CD4-positive, alpha-beta T cell (primary cell): ENCODE results near the gene SYT9. TPM values are rescaled to one million over a fixed set of nuclear protein-coding genes. Genes with fewer than 3 reads are reported as not detected.

Experiments
- ATAC-seq: fragments of 200-7000 bp; cut with Tn5 transposase; one replicate; pipeline ENCODE4 v1.10.0; 2022; ENCODE audit warnings: mild to moderate bottlenecking; ENCODE audit not compliant: poor library complexity
- CTCF ChIA-PET: fragments of 350-600 bp; sonication (Branson Sonifier 250); formaldehyde crosslinking; loops from one replicate; lab custom pipeline; 2021; ENCODE audit warnings: antibody characterized with exemption, inconsistent platforms; lab: Charles Lee
- POLR2A ChIA-PET: fragments of 350-600 bp; sonication (Branson Sonifier 250); formaldehyde crosslinking; loops from one replicate; lab custom pipeline; 2021; ENCODE audit warnings: antibody characterized with exemption, inconsistent platforms; lab: Charles Lee
- DNase-seq, 14 experiments: peaks; one replicate each; pipeline ENCODE4 v3.0.0-alpha.2; 2013 to 2020; ENCODE audit warnings: mixed read lengths in 2 of 14
- H3K27ac ChIP-seq, 2 donors: one replicate each; pipeline versions ENCODE4 v1.5.1 to v1.7.0; 2013; ENCODE audit warnings: low read length in 2 of 2, low read depth in 1 of 2, mild to moderate bottlenecking in 1 of 2
- H3K27me3 ChIP-seq, 2 experiments: 1 replicate in 1 of 2; 2 replicates in 1 of 2; pipeline versions ENCODE4 v1.6.1 to v1.7.0; 2013; ENCODE audit warnings: low read length in 2 of 2, control low read depth in 1 of 2, mild to moderate bottlenecking in 1 of 2, moderate library complexity in 1 of 2; ENCODE audit not compliant: insufficient read depth in 2 of 2, control insufficient read depth in 1 of 2
- H3K36me3 ChIP-seq: one replicate; pipeline ENCODE4 v1.6.1; 2013; ENCODE audit warnings: low read length, control low read depth; ENCODE audit not compliant: insufficient read depth
- H3K4me1 ChIP-seq: one replicate; pipeline ENCODE4 v1.6.1; 2013; ENCODE audit warnings: low read length, control low read depth; ENCODE audit not compliant: insufficient read depth
- H3K4me3 ChIP-seq: one replicate; pipeline ENCODE4 v1.5.1; 2013; ENCODE audit warnings: mild to moderate bottlenecking, low read length, moderate library complexity
- H3K9me3 ChIP-seq, 2 experiments: 1 replicate in 1 of 2; 2 replicates in 1 of 2; pipeline versions ENCODE4 v1.6.1 to v1.7.0; 2013; ENCODE audit warnings: low read length in 2 of 2, mild to moderate bottlenecking in 2 of 2, control low read depth in 1 of 2, moderate library complexity in 1 of 2; ENCODE audit not compliant: control insufficient read depth in 1 of 2, insufficient read depth in 1 of 2
- H3K27ac Mint-ChIP-seq: one replicate; pipeline ENCODE4 v1.8.0; 2020; ENCODE audit warnings: mixed read lengths
- H3K27me3 Mint-ChIP-seq: one replicate; pipeline ENCODE4 v1.8.0; 2021; ENCODE audit warnings: mixed read lengths
- H3K36me3 Mint-ChIP-seq: one replicate; pipeline ENCODE4 v1.8.0; 2021; ENCODE audit warnings: low read depth, mixed read lengths
- H3K4me1 Mint-ChIP-seq: one replicate; pipeline ENCODE4 v1.8.0; 2021; ENCODE audit warnings: low read depth, mixed read lengths
- H3K4me3 Mint-ChIP-seq: one replicate; pipeline ENCODE4 v1.8.0; 2020; ENCODE audit warnings: mild to moderate bottlenecking, mixed read lengths
- H3K9me3 Mint-ChIP-seq: one replicate; pipeline ENCODE4 v1.8.0; 2020; ENCODE audit warnings: mixed read lengths
- CTCF ChIP-seq: fragments of 200-600 bp; IDR thresholded peaks from one replicate; pipeline ENCODE4 v1.8.0; 2022; ENCODE audit warnings: antibody characterized with exemption, mild to moderate bottlenecking
- intact Hi-C, 2 experiments: fragments of 100-400 bp; cut with DNase I in 1 of 2; cut with micrococcal nuclease in 1 of 2; formaldehyde crosslinking; loops; one replicate each; pipeline versions ENCODE4 v1.15.1 to v1.9.0; 2023 to 2025; cut with DNase I, micrococcal nuclease
- total RNA-seq, 174 experiments: library from RNA in 2 of 174; stranded (reverse) in 2 of 174; gene quantifications; one replicate each; pipeline ENCODE4 v1.2.3 and lab custom pipeline; 2021 to 2026

Gene SYT9
- total RNA-seq, 2 experiments from 2014 or later, result not detected

- Histone ChIP-seq H3K36me3 (no peaks in the 10 kb centered on the region), H3K4me3 (no peak overlapping the region), H3K27me3 (peaks cover 0 to 1% of the 10 kb centered on the region in 2 experiments), H3K9me3 (no peaks in the 10 kb centered on the region), H3K27ac (no peak overlapping the region), H3K4me1 (no peaks in the 10 kb centered on the region)
- Mint-ChIP-seq H3K9me3 (no peaks in the 10 kb centered on the region), H3K27me3 (no peaks in the 10 kb centered on the region), H3K4me1 (no peaks in the 10 kb centered on the region), H3K36me3 (no peaks in the 10 kb centered on the region), H3K4me3 (no peak overlapping the region), H3K27ac (no peak overlapping the region)
- ChIA-PET CTCF (no interaction called here), POLR2A (no interaction called here)
- intact Hi-C loops, result no loop called here
- ATAC-seq (no peak), DNase-seq (no peak)
- no peak for TF ChIP-seq CTCF
Observed at GRCh38 chr11:7488681-7489080, 237.0 kb downstream of the SYT9 start.

DNA sequence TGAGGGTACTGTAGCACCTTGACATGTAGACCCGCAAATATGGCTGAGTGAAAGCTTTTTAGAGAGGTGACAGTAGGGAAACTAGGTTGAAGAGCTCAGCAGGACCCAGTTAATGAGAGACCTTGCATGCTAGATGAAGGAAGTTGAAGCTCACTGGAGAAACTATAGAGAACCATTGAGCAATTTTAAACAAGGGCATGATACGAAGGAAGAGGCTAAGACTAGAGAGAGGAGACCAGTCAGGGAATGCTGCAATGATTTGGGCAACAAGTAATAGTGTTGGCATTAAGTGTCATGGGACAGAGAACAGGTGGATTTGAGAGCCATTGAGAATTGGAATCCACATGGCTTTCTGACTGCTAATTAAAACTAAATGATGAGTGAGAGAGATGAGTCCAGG lies 237.7 kb downstream of the SYT9 start:
- H3K27ac Mint-ChIP-seq, result no peak overlapping the region
- no peaks in the 10 kb centered on the region for H3K36me3 Mint-ChIP-seq
- POLR2A ChIA-PET, result no interaction called here
- no peaks in the 10 kb centered on the region for H3K36me3 ChIP-seq
- H3K9me3 Mint-ChIP-seq, result no peaks in the 10 kb centered on the region
- no peak overlapping the region for H3K4me3 Mint-ChIP-seq
- TF ChIP-seq CTCF, result no peak
- intact Hi-C loops, result no loop called here
- no peak overlapping the region for H3K4me3 ChIP-seq
- H3K27ac ChIP-seq, result no peak overlapping the region
- H3K27me3 ChIP-seq, result no peaks in the 10 kb centered on the region
- H3K9me3 ChIP-seq, result no peaks in the 10 kb centered on the region
- no peaks in the 10 kb centered on the region for H3K27me3 Mint-ChIP-seq
- no peaks in the 10 kb centered on the region for H3K4me1 ChIP-seq
- ATAC-seq (no peak), DNase-seq (no peak)
- CTCF ChIA-PET, result interaction anchor here (1.6 kb wide), 2 partner anchors 10 to 49 kb away, joined by 3 read pairs; no protein-coding TSS in a partner anchor
- no peaks in the 10 kb centered on the region for H3K4me1 Mint-ChIP-seq

GRCh38 chr11:7490054-7490453 lies 238.3 kb downstream of the SYT9 start:
- no peaks in the 10 kb centered on the region for H3K36me3 Mint-ChIP-seq

More at GRCh38 chr11:7490054-7490453, 238.3 kb downstream of the SYT9 start:
- no peaks in the 10 kb centered on the region for H3K36me3 ChIP-seq
- POLR2A ChIA-PET, result no interaction called here
- ATAC-seq (no peak), DNase-seq (no peak)
- no peaks in the 10 kb centered on the region for H3K9me3 ChIP-seq
- Mint-ChIP-seq H3K27me3 (no peaks in the 10 kb centered on the region), H3K4me3 (no peak overlapping the region), H3K9me3 (no peaks in the 10 kb centered on the region), H3K4me1 (no peaks in the 10 kb centered on the region), H3K27ac (no peak overlapping the region)
- TF ChIP-seq CTCF, result no peak
- no peaks in the 10 kb centered on the region for H3K27me3 ChIP-seq
- intact Hi-C loops, result no loop called here
- no peak overlapping the region for H3K4me3 ChIP-seq
- H3K4me1 ChIP-seq, result no peaks in the 10 kb centered on the region
- CTCF ChIA-PET, result interaction anchor here (1.6 kb wide), 2 partner anchors 11 to 48 kb away, joined by 3 read pairs; no protein-coding TSS in a partner anchor
- H3K27ac ChIP-seq, result no peak overlapping the region
